HG03558 (cell line): ENCODE results near the gene MSRB1.

ENCODE experiments used
- ATAC-seq: cut with Tn5 transposase; IDR thresholded peaks from one replicate; pipeline ENCODE4 v1.9.1; 2021; ENCODE audit warnings: moderate number of reproducible peaks; ENCODE audit not compliant: unreplicated experiment; ENCODE audit errors: extremely low read depth

Gene MSRB1

GRCh38 chr16:1919327-1919998 is 23.5 kb downstream of the MSRB1 start:
- ATAC-seq = no peak

GRCh38 chr16:1918351-1919326 is 24.4 kb downstream of the MSRB1 start, which contains the start of gene HS3ST6:
TSS of gene HS3ST6 (minus strand) at chr16:1918415. CDS start at chr16:1918323, 92 bp downstream.
- no peak for ATAC-seq

- no peak for ATAC-seq
These were observed 25.2 kb downstream of the MSRB1 start for GRCh38 chr16:1917665-1918350.

GRCh38 chr16:1917056-1917664 is 25.8 kb downstream of the MSRB1 start:
- no peak for ATAC-seq

- no peak for ATAC-seq
These were observed 26.4 kb downstream of the MSRB1 start for GRCh38 chr16:1916640-1916990.

- ATAC-seq = no peak
These were observed 27.0 kb downstream of the MSRB1 start for GRCh38 chr16:1915732-1916639.

GRCh38 chr16:1914988-1915387 is 28.0 kb downstream of the MSRB1 start:
- ATAC-seq = no peak

- no peak for ATAC-seq
These were observed 28.9 kb downstream of the MSRB1 start for GRCh38 chr16:1914084-1914608.

GRCh38 chr16:1913327-1914083 is 29.5 kb downstream of the MSRB1 start:
- ATAC-seq = no peak

GRCh38 chr16:1912215-1912543 is 30.8 kb downstream of the MSRB1 start:
- no peak for ATAC-seq

GRCh38 chr16:1911467-1912214 is 31.4 kb downstream of the MSRB1 start:
- ATAC-seq = no peak

- ATAC-seq = no peak
These were observed 33.3 kb downstream of the MSRB1 start for GRCh38 chr16:1909561-1910231.

- ATAC-seq = no peak
These were observed 34.0 kb downstream of the MSRB1 start for GRCh38 chr16:1908983-1909382.

GRCh38 chr16:1908184-1908583 is 34.8 kb downstream of the MSRB1 start:
- ATAC-seq = no peak

- ATAC-seq = no peak
These were observed 35.7 kb downstream of the MSRB1 start for GRCh38 chr16:1907226-1907860.

- ATAC-seq = no peak
These were observed 36.2 kb downstream of the MSRB1 start for GRCh38 chr16:1906846-1907165.
